Testis (tissue), 2 donors: ENCODE measurements around the gene PLA2G2C.

Experiments used
- CTCF ChIP-seq, 3 experiments: fragments of 450-650 bp in 2 of 3; fragments of 200-600 bp in 1 of 3; sonication (generic) in 1 of 3; IDR thresholded peaks; one replicate each; pipeline ENCODE4 v1.5.1; 2016 to 2019; ENCODE audit warnings: antibody characterized with exemption in 3 of 3, mild to moderate bottlenecking in 2 of 3, moderate library complexity in 1 of 3
- POLR2A ChIP-seq: fragments of 450-650 bp; IDR thresholded peaks from one replicate; pipeline ENCODE4 v1.6.1; 2017; ENCODE audit warnings: antibody characterized with exemption, mild to moderate bottlenecking, moderate library complexity

GRCh38 chr1:20184997-20185833 lies 1.1 kb downstream of the PLA2G2C start:
- no peak for TF ChIP-seq CTCF (IDR thresholded peaks at IDR 0.05)
- no peak for TF ChIP-seq POLR2A
